22Rv1 (cell line): ENCODE data around the gene CHRNA1.

Experiments used
- CTCF ChIP-seq: fragments of 450-650 bp; IDR thresholded peaks from 2 replicates; pipeline ENCODE4 v1.5.1; 2017; ENCODE audit warnings: mild to moderate bottlenecking
- ZFX ChIP-seq: fragments of 450-650 bp; IDR thresholded peaks from 2 replicates; pipeline ENCODE4 v1.6.1; 2017; ENCODE audit warnings: antibody characterized with exemption, borderline replicate concordance

GRCh38 chr2:174713686-174714085, 50.6 kb downstream of the CHRNA1 start:
- TF ChIP-seq ZFX (no peak), CTCF (no peak)
